Osteocyte (in vitro differentiated cells): ENCODE data around the gene RAD18. TPM values are rescaled to one million over a fixed set of nuclear protein-coding genes. Genes with fewer than 3 reads are reported as not detected.

ENCODE experiments used
- DNase-seq: peaks from one replicate; pipeline ENCODE4 v3.0.0; 2021; ENCODE audit warnings: mixed read lengths; ENCODE audit not compliant: unreplicated experiment; ENCODE audit errors: extremely low spot score
- H3K27ac Mint-ChIP-seq: one replicate; pipeline ENCODE4 v1.8.0; 2021; ENCODE audit warnings: mild to moderate bottlenecking, mixed read lengths; ENCODE audit not compliant: unreplicated experiment
- H3K27me3 Mint-ChIP-seq: one replicate; pipeline ENCODE4 v1.8.0; 2021; ENCODE audit warnings: mixed read lengths; ENCODE audit not compliant: unreplicated experiment
- H3K36me3 Mint-ChIP-seq: one replicate; pipeline ENCODE4 v1.8.0; 2021; ENCODE audit warnings: mixed read lengths; ENCODE audit not compliant: unreplicated experiment
- H3K4me1 Mint-ChIP-seq: one replicate; pipeline ENCODE4 v1.8.0; 2021; ENCODE audit warnings: mixed read lengths; ENCODE audit not compliant: unreplicated experiment
- H3K4me3 Mint-ChIP-seq: one replicate; pipeline ENCODE4 v1.8.0; 2021; ENCODE audit warnings: mild to moderate bottlenecking, moderate library complexity, mixed read lengths; ENCODE audit not compliant: unreplicated experiment
- H3K9me3 Mint-ChIP-seq: one replicate; pipeline ENCODE4 v1.8.0; 2021; ENCODE audit warnings: mixed read lengths; ENCODE audit not compliant: unreplicated experiment
- CTCF ChIP-seq: fragments of 200-600 bp; sonication (generic); IDR thresholded peaks from 2 replicates; pipeline ENCODE4 v1.5.0; 2021; ENCODE audit warnings: antibody characterized with exemption, mild to moderate bottlenecking, moderate library complexity
- total RNA-seq: library from RNA; stranded (reverse); gene quantifications from 2 replicates; pipeline ENCODE4 v1.2.1, GENCODE V29; 2021

RAD18 gene
- total RNA-seq, 1 donor from 2014 or later = 18.6 TPM

GRCh38 chr3:8868996-8869395 is 94.3 kb downstream of the RAD18 start:
- Mint-ChIP-seq H3K27ac (peak overlapping the region; percentile 75), H3K4me3 (no peak overlapping the region), H3K4me1 (peaks cover 31% of the 10 kb centered on the region), H3K36me3 (no peaks in the 10 kb centered on the region), H3K27me3 (no peaks in the 10 kb centered on the region), H3K9me3 (no peaks in the 10 kb centered on the region)
- no peak for DNase-seq
- TF ChIP-seq CTCF = no peak

- Mint-ChIP-seq H3K4me3 (no peak overlapping the region), H3K27ac (no peak overlapping the region), H3K27me3 (no peaks in the 10 kb centered on the region), H3K9me3 (no peaks in the 10 kb centered on the region), H3K4me1 (peaks cover 23% of the 10 kb centered on the region), H3K36me3 (peaks cover 2% of the 10 kb centered on the region)
- no peak for DNase-seq
- no peak for TF ChIP-seq CTCF
Observed at GRCh38 chr3:8867646-8868045, 95.6 kb downstream of the RAD18 start.

- no peaks in the 10 kb centered on the region for H3K27me3 Mint-ChIP-seq
- no peaks in the 10 kb centered on the region for H3K9me3 Mint-ChIP-seq
- no peak overlapping the region for H3K4me3 Mint-ChIP-seq
- DNase-seq = no peak
- H3K36me3 Mint-ChIP-seq = peaks cover 2% of the 10 kb centered on the region
- H3K4me1 Mint-ChIP-seq = peaks cover 18% of the 10 kb centered on the region
- no peak for TF ChIP-seq CTCF
- H3K27ac Mint-ChIP-seq = no peak overlapping the region
Observed at GRCh38 chr3:8865697-8866096, 97.6 kb downstream of the RAD18 start.

GRCh38 chr3:8864402-8865350 is 98.6 kb downstream of the RAD18 start:
- Mint-ChIP-seq H3K27ac (no peak overlapping the region), H3K4me1 (peaks cover 12% of the 10 kb centered on the region)
- DNase-seq = no peak

More at GRCh38 chr3:8864402-8865350, 98.6 kb downstream of the RAD18 start:
- Mint-ChIP-seq H3K9me3 (no peaks in the 10 kb centered on the region), H3K36me3 (peaks cover 2% of the 10 kb centered on the region), H3K27me3 (no peaks in the 10 kb centered on the region), H3K4me3 (no peak overlapping the region)
- TF ChIP-seq CTCF = no peak
